Skeletal muscle cell (primary cell): ENCODE measurements around the gene NOD2.
A peak's percentile ranks its signal among the peaks of the same experiment; 100 is the strongest.

ENCODE experiments used
- DNase-seq: peaks from one replicate; pipeline ENCODE4 v3.0.0-alpha.2; 2010; ENCODE audit warnings: low read depth
- H3K4me3 ChIP-seq: 2 replicates; pipeline ENCODE4 v1.5.1; 2011; ENCODE audit warnings: low read depth, mild to moderate bottlenecking, control low read depth, low read length, moderate library complexity

Gene NOD2

DNA sequence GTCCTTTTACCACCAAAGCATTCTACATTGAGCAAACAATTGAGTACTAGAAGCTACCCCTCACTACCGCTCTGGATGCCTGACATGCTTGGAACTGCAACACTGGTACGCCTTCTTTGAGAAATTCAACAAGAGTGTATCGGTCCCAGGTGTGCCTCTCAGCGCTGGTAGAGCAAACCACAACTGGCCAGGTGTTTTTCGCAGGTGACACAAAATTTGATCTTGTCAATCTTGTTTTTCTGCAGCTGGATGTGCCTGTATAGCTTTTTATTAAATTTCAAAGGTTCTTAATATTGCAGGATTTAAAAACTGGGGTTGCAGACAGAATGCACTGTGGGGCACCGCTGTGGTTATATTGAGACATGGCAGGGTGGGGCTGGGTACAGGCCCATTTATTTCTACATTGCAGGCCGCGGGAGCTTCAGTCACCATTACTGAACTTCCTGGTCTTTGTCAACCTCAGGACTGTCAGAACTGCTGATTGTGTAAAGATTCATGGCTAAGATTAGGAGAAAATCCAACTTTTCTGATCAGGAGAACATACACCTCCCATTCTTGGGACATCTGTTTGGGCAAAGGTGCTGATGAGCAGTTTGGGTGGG, 7.8 kb upstream of the NOD2 start:
- DNase-seq: no peak
- H3K4me3 ChIP-seq: no peak overlapping the region

DNA sequence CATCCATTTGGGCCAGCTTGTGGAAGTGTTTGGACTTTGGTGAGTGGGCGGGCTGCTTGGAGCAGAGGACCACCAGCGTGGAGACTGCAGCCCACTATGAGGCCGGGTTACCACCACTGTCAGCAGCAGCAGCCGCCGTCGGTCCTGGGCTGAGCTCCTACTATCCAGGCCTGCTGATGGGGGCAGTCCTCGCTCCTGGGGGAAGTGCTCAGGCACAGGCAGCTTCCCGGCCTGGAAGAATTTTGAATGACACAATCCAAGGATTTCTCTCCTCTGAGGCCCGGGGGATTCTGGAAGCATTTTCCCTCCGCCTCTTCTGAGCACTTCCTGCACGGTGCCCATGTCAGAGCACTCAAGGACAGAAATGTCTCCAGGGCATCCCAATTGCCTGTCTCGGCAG, 5.3 kb upstream of the NOD2 start:
- no peak overlapping the region for H3K4me3 ChIP-seq
- DNase-seq: no peak

GRCh38 chr16:50688867-50689266, 4.5 kb upstream of the NOD2 start:
- no peak for DNase-seq

GRCh38 chr16:50690177-50690576, 3.2 kb upstream of the NOD2 start:
- DNase-seq: no peak
- H3K4me3 ChIP-seq: no peak overlapping the region

More at GRCh38 chr16:50688867-50689266, 4.5 kb upstream of the NOD2 start:
- no peak overlapping the region for H3K4me3 ChIP-seq

DNA sequence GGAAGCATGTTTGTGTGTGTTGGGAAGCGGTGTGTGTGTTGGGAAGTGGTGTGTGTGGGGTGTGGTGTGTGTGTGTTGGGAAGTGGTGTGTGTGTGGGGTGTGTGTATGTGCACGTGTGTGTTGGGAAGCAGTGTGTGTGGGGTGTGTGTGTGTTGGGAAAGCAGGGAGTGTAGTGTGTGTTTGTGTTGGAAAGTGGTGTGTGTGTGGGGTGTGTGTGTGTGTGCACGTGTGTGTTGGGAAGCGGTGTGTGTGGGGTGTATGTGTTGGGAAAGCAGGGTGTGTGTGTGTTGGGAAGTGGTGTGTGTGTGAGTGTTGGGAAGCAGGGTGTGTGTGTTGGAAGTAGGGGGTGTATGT, 785 bp upstream of the NOD2 start:
- DNase-seq: no peak
- no peak overlapping the region for H3K4me3 ChIP-seq

- DNase-seq: no peak
- H3K4me3 ChIP-seq: no peak overlapping the region
These were observed 800 bp downstream of the NOD2 start for GRCh38 chr16:50694206-50694605.

- DNase-seq: no peak
These were observed 1.9 kb downstream of the NOD2 start for GRCh38 chr16:50695017-50696000.

GRCh38 chr16:50696126-50696525, 2.7 kb downstream of the NOD2 start:
- no peak overlapping the region for H3K4me3 ChIP-seq
- no peak for DNase-seq

More at GRCh38 chr16:50695017-50696000, 1.9 kb downstream of the NOD2 start:
- no peak overlapping the region for H3K4me3 ChIP-seq

- no peak for DNase-seq
- no peak overlapping the region for H3K4me3 ChIP-seq
These were observed 3.4 kb downstream of the NOD2 start for GRCh38 chr16:50696575-50697420.

GRCh38 chr16:50697421-50697715, 4.0 kb downstream of the NOD2 start:
- no peak for DNase-seq
- H3K4me3 ChIP-seq: no peak overlapping the region

DNA sequence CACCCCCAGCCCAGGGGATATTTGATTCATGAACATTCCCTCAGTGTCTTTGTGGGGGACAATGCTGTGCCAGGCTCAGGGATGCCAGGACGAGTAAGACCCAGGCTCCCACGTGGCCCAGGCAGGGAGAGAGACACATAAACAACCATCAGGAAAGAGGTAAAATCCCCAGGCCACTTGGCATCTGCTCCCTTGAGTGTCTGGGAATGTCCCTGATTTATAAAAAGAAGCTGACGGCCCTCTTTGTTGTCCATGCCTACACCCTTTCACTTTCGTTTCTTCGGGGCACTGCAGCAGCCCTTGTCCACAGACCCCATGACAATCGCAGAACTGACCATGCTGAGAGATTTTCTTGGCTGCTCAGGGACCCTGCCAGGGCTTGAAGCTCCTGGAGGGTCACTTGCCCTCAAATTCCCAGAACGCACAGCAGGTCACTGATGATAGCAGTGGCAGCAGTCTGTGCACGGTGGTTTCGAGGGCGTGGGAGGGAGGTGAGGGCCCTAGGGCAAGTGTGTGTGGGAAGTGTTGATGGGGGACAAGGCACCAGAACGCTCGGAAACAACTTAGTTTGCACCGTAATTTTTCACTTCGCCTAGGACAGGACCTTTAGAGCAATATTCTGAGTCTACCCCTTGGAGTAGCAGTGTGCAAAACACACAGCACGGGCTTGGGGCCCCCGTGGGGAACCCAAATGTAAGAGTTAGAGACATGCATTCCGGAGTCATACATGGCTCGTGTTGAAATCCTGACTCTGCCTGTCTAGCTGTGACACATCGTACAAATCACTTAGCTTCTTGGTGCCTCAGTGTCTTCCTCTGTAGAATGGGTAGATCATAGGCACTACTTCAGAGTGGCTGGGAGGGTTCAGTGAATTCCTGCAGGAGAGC, 4.7 kb downstream of the NOD2 start:
- DNase-seq: no peak
- H3K4me3 ChIP-seq: peak overlapping the region; percentile 6

GRCh38 chr16:50699326-50700159, 6.1 kb downstream of the NOD2 start:
- no peak for DNase-seq
- H3K4me3 ChIP-seq: no peak overlapping the region

GRCh38 chr16:50702725-50703124, 9.3 kb downstream of the NOD2 start:
- H3K4me3 ChIP-seq: no peak overlapping the region
- DNase-seq: peak; percentile 29

DNA sequence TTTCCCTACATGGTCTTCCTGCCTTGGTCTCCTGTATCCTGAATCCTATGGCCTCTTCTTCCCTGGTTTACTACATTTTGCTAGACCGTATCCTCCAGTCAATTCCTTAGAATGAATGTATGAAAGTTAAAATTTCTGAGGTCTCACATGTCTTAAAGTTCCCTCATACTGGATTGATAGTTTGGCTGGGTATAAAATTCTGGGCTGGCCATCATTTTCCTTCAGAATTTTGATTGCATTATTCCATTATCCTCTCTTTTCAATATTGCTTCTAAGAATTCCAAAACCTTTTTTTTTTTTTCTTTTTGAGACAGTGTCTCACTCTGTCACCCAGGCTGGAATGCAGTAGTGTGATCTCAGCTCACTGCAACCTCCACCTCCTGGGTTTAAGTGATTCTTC, 10.8 kb downstream of the NOD2 start:
- no peak overlapping the region for H3K4me3 ChIP-seq
- DNase-seq: no peak

DNA sequence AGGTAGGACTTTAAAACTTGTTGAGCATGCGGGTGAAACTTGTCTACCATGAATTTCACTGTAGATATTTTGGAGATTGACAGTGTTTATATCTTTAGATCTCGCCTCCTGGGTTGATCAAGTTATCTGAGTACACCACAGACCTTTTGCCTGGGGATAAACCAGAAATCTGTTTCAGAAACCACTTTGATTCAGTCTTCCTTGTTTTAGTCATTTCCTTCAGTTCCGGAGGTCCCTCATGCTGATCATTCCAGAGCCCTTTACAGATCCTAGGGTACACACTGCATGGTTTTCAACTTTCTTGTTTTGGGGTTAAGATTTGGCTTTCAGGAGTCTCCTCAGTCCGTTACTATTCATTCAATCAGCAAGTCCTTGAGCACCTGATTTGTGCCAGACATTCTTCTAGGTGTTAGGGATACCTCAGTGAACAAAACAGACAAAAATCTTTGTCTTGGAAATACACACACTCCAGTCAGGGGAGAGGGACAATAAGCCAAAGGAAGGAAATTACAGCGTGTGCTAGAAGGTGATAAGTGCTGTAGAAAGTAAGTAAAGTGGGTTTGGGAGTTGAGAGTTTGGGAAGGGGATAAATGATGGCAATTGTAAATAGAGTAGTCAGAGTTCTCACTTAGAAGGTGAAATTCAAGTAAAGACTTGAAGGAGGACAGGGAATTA, 12.2 kb downstream of the NOD2 start:
- DNase-seq: no peak

DNA sequence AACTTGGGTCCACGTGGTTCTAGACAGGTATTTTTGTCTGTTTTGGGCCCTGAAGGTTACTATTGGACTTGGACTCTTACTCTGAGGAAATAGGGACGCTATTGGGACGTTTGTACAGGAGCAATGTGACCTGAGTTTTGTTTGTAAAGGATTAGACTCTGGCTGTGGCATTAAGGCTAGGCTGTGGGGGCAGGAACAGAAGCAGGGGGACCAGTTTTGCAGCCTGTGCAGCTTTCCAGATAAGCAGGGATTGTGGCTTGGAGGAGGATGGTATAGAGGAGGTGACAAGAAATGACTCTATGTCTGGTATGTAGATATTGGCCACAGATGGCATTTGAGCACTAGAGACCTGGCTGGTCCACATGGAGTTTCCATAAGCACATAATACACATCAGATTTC, 12.8 kb downstream of the NOD2 start:
- no peak overlapping the region for H3K4me3 ChIP-seq
- no peak for DNase-seq

More for the DNA sequence above, 12.2 kb downstream of the NOD2 start:
- no peak overlapping the region for H3K4me3 ChIP-seq

GRCh38 chr16:50708373-50709060, 15.1 kb downstream of the NOD2 start:
- no peak for DNase-seq
- H3K4me3 ChIP-seq: no peak overlapping the region
